Measurements from ENCODE around the gene METTL18. TPM values are rescaled to one million over a fixed set of nuclear protein-coding genes. Genes with fewer than 3 reads are reported as not detected.

METTL18 gene
- total RNA-seq, 2 experiments from 2014 or later = 10.6 to 11.1 TPM

DNA sequence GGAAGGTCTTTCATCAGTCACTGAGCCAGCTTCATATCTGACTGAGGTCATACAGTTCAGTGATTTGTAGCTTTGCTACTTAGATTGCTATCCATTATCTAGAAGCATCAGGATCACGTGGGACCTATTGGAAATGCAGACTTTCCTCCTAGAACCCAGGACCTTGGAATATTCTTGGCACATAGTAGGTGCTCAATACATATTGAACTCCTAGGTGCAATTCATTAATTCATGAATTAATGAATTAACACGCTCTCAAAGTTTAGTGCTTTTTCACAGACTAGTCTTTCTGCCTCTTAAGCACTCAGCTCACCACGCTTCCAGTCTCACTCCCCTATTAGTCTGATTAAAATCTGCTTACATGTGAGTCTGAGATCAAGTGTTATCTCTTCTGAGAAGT is 12.1 kb downstream of the METTL18 start:
- peaks cover 26% of the 10 kb centered on the region for H3K27me3 Mint-ChIP-seq (ENCODE audit: low read depth)
- no peaks in the 10 kb centered on the region for H3K36me3 Mint-ChIP-seq (ENCODE audit: low read depth)
- H3K4me1 Mint-ChIP-seq (ENCODE audit: low read depth) = no peaks in the 10 kb centered on the region
- DNase-seq = no peak
- CTCF ChIA-PET = interaction anchor here (1.2 to 1.8 kb wide), 2 partner anchors 27 to 50 kb away, joined by 3 to 6 read pairs; no protein-coding TSS in a partner anchor
- no peak overlapping the region for H3K4me3 Mint-ChIP-seq
- H3K9me3 Mint-ChIP-seq = no peaks in the 10 kb centered on the region
- intact Hi-C loops (cut with micrococcal nuclease) = no loop called here
- no peak overlapping the region for H3K27ac Mint-ChIP-seq

- Mint-ChIP-seq H3K36me3 (ENCODE audit: low read depth) (no peaks in the 10 kb centered on the region), H3K9me3 (no peaks in the 10 kb centered on the region), H3K27ac (no peak overlapping the region), H3K4me1 (ENCODE audit: low read depth) (no peaks in the 10 kb centered on the region), H3K27me3 (ENCODE audit: low read depth) (peaks cover 14% of the 10 kb centered on the region), H3K4me3 (no peak overlapping the region)
- no peak for DNase-seq
- intact Hi-C loops (cut with micrococcal nuclease) = no loop called here
- CTCF ChIA-PET = no interaction called here
Measured at GRCh38 chr1:169779970-169780369, 14.7 kb downstream of the METTL18 start.

DNA sequence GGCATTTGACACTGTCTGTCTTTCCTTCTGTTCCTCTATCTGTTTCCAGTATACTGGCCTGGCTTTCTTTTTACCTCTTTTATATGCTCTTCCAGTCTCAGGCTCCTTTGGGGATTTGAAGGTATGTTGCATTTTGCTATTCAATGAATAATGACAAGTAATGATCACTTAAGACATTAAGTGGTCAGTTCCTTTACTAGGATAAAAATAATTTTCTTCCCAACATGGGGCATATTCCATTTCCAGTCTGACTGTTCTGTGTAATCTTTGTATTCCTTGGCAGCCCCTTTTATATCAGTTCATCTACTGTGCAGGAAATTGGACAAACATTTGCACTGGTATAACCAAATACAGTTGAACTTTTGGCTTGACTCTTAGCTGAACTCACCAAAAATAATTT is 15.6 kb downstream of the METTL18 start:
- Mint-ChIP-seq H3K36me3 (ENCODE audit: low read depth) (no peaks in the 10 kb centered on the region), H3K27ac (no peak overlapping the region), H3K4me3 (no peak overlapping the region), H3K27me3 (ENCODE audit: low read depth) (peaks cover 6% of the 10 kb centered on the region), H3K9me3 (no peaks in the 10 kb centered on the region), H3K4me1 (ENCODE audit: low read depth) (no peaks in the 10 kb centered on the region)
- intact Hi-C loops (cut with micrococcal nuclease) = no loop called here
- DNase-seq = no peak
- CTCF ChIA-PET = no interaction called here

- no peak overlapping the region for H3K4me3 Mint-ChIP-seq
- intact Hi-C loops (cut with micrococcal nuclease) = no loop called here
- no peaks in the 10 kb centered on the region for H3K36me3 Mint-ChIP-seq (ENCODE audit: low read depth)
- no peak overlapping the region for H3K27ac Mint-ChIP-seq
- no peaks in the 10 kb centered on the region for H3K9me3 Mint-ChIP-seq
- H3K27me3 Mint-ChIP-seq (ENCODE audit: low read depth) = no peaks in the 10 kb centered on the region
- H3K4me1 Mint-ChIP-seq (ENCODE audit: low read depth) = no peaks in the 10 kb centered on the region
- no peak for DNase-seq
- CTCF ChIA-PET = no interaction called here
Measured at GRCh38 chr1:169776440-169776839, 18.3 kb downstream of the METTL18 start.

DNA sequence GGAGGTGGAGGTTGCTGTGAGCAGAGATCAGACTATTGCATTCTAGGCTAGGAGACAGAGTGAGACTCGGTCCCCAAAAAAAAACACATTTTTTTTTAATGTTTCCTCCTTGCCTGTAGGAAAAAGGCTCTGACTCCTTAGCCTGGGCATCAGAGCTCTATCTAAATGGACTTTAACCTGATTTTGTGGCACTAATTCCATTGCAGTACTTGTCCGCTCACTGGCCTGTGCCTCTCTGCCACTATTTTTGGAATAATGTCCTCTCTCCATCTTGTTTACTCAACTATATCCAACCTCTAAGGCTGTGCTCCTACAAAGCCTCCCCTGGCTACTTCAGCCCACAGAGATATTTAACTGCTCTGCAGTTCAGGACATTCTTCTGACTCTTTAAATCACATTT is 26.5 kb downstream of the METTL18 start:
- Mint-ChIP-seq H3K9me3 (no peaks in the 10 kb centered on the region), H3K4me1 (ENCODE audit: low read depth) (no peaks in the 10 kb centered on the region), H3K27me3 (ENCODE audit: low read depth) (no peaks in the 10 kb centered on the region), H3K27ac (no peak overlapping the region), H3K4me3 (no peak overlapping the region), H3K36me3 (ENCODE audit: low read depth) (no peaks in the 10 kb centered on the region)
- CTCF ChIA-PET = no interaction called here
- intact Hi-C loops (cut with micrococcal nuclease) = no loop called here
- DNase-seq = no peak

DNA sequence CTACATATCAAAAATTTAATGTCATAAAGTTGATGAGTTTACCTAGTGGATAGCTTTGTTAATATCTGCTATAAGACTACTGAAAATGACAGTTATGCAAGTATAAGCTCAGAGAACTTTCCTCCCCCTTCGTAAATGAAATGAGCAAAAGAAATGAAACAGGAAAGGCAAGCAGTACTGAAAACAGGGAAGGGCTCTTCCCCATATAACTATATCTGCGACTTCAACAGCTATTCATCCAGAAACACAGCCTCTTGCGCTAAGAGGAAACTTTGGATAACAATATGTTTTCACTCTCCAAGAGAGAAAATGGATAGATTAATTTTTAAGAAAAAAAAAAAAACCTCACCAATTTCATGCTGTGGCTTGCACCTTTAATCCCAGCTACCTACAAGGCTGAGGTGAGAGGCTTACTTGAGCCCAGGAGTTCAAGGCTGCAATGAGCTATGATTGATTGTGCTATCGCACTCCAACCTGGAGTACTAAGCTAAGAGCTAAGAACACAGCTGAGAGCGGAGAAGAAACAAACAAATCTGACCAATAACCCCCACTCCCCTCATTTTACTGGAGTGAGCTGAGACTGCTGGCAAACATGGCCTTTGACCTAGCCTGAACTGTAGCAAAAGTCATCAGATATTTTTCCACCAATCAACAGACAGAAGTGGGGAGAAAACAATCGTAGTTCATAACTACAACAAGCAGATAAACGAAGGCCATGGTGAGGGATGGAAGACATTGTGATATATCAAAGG is 29.0 kb downstream of the METTL18 start:
- H3K4me1 Mint-ChIP-seq (ENCODE audit: low read depth) = no peaks in the 10 kb centered on the region
- no peak for DNase-seq
- H3K36me3 Mint-ChIP-seq (ENCODE audit: low read depth) = no peaks in the 10 kb centered on the region
- CTCF ChIA-PET = no interaction called here
- no peak overlapping the region for H3K27ac Mint-ChIP-seq
- no peaks in the 10 kb centered on the region for H3K9me3 Mint-ChIP-seq
- no peak overlapping the region for H3K4me3 Mint-ChIP-seq
- intact Hi-C loops (cut with micrococcal nuclease) = no loop called here
- no peaks in the 10 kb centered on the region for H3K27me3 Mint-ChIP-seq (ENCODE audit: low read depth)

DNA sequence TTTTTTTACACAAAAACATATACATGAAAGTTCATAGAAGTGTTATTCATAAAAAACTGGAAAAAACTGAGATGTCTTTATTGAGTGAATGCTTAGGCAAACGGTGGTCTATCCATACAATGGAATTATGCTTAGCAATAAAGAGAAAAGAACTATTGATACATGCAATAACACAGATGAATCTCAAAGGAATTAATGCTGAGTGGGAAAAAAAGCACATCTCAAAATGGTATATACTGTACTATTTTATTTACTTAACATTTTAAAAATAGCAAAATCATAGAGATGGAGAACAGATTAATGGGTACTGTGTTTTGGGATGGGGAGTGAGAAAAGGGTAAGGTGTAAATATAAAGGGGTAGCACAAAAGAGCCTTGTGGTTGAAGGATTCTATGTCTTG is 29.8 kb downstream of the METTL18 start:
- Mint-ChIP-seq H3K4me3 (no peak overlapping the region), H3K9me3 (no peaks in the 10 kb centered on the region), H3K36me3 (ENCODE audit: low read depth) (no peaks in the 10 kb centered on the region), H3K27me3 (ENCODE audit: low read depth) (no peaks in the 10 kb centered on the region), H3K27ac (no peak overlapping the region), H3K4me1 (ENCODE audit: low read depth) (no peaks in the 10 kb centered on the region)
- intact Hi-C loops (cut with micrococcal nuclease) = no loop called here
- DNase-seq = no peak
- CTCF ChIA-PET = no interaction called here

DNA sequence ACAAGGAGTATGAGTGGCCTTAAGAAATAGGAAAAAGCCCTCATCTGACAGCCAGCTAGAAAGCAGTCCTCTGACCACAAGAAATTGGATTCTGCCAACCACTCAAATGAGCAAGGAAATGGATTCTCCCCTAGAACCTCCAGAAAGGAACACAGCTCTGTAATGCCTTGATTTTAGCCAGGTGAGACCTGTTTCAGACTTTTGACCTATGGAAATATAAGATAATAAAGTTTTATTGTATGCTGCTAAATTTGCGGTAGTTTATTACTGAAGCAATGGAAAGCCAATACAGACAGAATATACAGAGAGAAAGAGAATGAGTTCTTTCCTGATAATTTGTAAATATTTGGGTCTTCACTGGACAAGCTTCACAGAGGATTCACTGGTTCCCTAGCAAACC is 32.0 kb downstream of the METTL18 start:
- no peak overlapping the region for H3K27ac Mint-ChIP-seq
- H3K4me1 Mint-ChIP-seq (ENCODE audit: low read depth) = no peaks in the 10 kb centered on the region
- CTCF ChIA-PET = no interaction called here
- no peaks in the 10 kb centered on the region for H3K36me3 Mint-ChIP-seq (ENCODE audit: low read depth)
- intact Hi-C loops (cut with micrococcal nuclease) = no loop called here
- no peaks in the 10 kb centered on the region for H3K9me3 Mint-ChIP-seq
- no peak for DNase-seq
- H3K4me3 Mint-ChIP-seq = no peak overlapping the region
- H3K27me3 Mint-ChIP-seq (ENCODE audit: low read depth) = no peaks in the 10 kb centered on the region

GRCh38 chr1:169759038-169759437 is 35.7 kb downstream of the METTL18 start:
- CTCF ChIA-PET = interaction anchor here (1.3 kb wide), 1 partner anchor 11 kb away, joined by 3 read pairs; no protein-coding TSS in a partner anchor
- Mint-ChIP-seq H3K4me1 (ENCODE audit: low read depth) (no peaks in the 10 kb centered on the region), H3K27ac (no peak overlapping the region), H3K27me3 (ENCODE audit: low read depth) (no peaks in the 10 kb centered on the region), H3K36me3 (ENCODE audit: low read depth) (no peaks in the 10 kb centered on the region), H3K4me3 (no peak overlapping the region), H3K9me3 (no peaks in the 10 kb centered on the region)
- DNase-seq = no peak
- intact Hi-C loops (cut with micrococcal nuclease) = no loop called here

DNA sequence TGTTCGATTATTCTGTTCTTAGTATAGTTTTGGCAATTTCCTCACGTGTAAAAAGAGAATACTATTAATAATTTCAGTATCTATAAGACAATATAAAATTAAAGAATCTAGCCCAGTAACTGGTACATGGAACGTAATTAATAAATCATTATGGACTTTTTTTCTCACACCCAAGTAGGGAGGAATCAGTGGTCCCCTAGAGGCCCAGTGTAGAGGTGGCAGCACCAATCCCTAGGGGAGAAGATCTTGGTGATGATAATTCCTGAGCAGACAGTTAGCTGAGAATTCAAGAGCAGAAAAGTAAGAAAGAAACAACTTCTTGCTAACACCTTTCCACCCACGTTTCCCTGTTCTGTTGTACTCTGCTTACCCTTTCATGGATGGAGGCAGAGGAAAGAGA is 41.2 kb downstream of the METTL18 start:
- intact Hi-C loops (cut with micrococcal nuclease) = no loop called here
- Mint-ChIP-seq H3K36me3 (ENCODE audit: low read depth) (no peaks in the 10 kb centered on the region), H3K27ac (no peak overlapping the region), H3K4me1 (ENCODE audit: low read depth) (no peaks in the 10 kb centered on the region), H3K9me3 (no peaks in the 10 kb centered on the region), H3K4me3 (no peak overlapping the region), H3K27me3 (ENCODE audit: low read depth) (no peaks in the 10 kb centered on the region)
- DNase-seq = no peak
- CTCF ChIA-PET = no interaction called here

DNA sequence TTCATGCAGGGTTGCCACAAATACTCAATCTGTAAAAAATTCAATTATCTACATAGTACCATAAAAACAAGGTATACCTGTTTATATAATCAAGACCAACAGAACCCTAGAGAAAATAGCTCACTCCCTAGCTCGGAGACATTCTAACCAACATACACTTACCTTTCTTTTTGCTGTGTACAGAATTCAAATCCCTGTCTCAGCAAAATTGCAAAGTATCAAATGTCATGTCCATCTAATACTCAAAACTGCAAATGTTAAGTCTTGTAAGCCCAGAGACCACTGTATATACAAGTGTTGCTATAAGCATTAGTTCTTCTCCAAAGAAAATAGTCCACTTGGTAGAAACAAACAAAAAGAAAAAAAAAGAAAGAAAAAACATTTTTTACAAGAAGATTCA is 44.7 kb downstream of the METTL18 start:
- H3K4me1 Mint-ChIP-seq (ENCODE audit: low read depth) = no peaks in the 10 kb centered on the region
- no peaks in the 10 kb centered on the region for H3K27me3 Mint-ChIP-seq (ENCODE audit: low read depth)
- intact Hi-C loops (cut with micrococcal nuclease) = no loop called here
- CTCF ChIA-PET = no interaction called here
- no peak overlapping the region for H3K4me3 Mint-ChIP-seq
- no peaks in the 10 kb centered on the region for H3K36me3 Mint-ChIP-seq (ENCODE audit: low read depth)
- no peak overlapping the region for H3K27ac Mint-ChIP-seq
- no peak for DNase-seq
- H3K9me3 Mint-ChIP-seq = no peaks in the 10 kb centered on the region

DNA sequence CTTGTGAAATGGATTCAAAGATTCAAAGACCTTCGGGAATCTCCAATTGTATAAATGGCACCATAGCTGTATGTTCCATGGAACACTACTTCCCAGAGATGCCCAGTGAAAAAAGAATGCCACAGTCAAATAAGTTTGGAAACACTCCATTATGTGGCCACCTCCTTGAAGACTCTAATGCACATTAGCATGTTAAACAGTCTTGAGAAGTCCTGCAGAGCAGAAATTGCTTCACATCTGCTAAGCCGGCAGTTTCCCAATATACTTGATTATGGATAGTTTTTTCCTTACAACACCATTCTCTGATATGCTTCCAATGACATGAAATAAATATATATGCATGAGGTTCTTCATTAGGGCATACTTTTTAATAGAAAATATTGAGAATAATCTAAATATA is 48.2 kb downstream of the METTL18 start:
- CTCF ChIA-PET = no interaction called here
- peaks cover 5% of the 10 kb centered on the region for H3K9me3 Mint-ChIP-seq

GRCh38 chr1:169745015-169745861 is 49.5 kb downstream of the METTL18 start:
- CTCF ChIA-PET = no interaction called here
- Mint-ChIP-seq H3K27me3 (ENCODE audit: low read depth) (peaks cover 4% of the 10 kb centered on the region), H3K9me3 (peaks cover 5% of the 10 kb centered on the region), H3K4me1 (ENCODE audit: low read depth) (no peaks in the 10 kb centered on the region), H3K36me3 (ENCODE audit: low read depth) (no peaks in the 10 kb centered on the region), H3K4me3 (no peak overlapping the region), H3K27ac (no peak overlapping the region)
- no peak for DNase-seq
- intact Hi-C loops (cut with micrococcal nuclease) = no loop called here

More for the DNA sequence above, 48.2 kb downstream of the METTL18 start:
- H3K36me3 Mint-ChIP-seq (ENCODE audit: low read depth) = no peaks in the 10 kb centered on the region
- H3K4me1 Mint-ChIP-seq (ENCODE audit: low read depth) = no peaks in the 10 kb centered on the region
- no peak overlapping the region for H3K4me3 Mint-ChIP-seq
- H3K27me3 Mint-ChIP-seq (ENCODE audit: low read depth) = peaks cover 4% of the 10 kb centered on the region
- DNase-seq = no peak
- H3K27ac Mint-ChIP-seq = no peak overlapping the region
- intact Hi-C loops (cut with micrococcal nuclease) = no loop called here
